H1 (cell line): ENCODE measurements around the gene CACNB1. TPM values are rescaled to one million over a fixed set of nuclear protein-coding genes. Genes with fewer than 3 reads are reported as not detected.

Experiments used
- CTCF ChIA-PET: fragments of 300-600 bp; sonication (Branson Sonifier 250); formaldehyde crosslinking; loops from one replicate; lab custom pipeline; 2021; ENCODE audit not compliant: partially characterized antibody; lab: Charles Lee
- POLR2A ChIA-PET: fragments of 300-600 bp; sonication (Branson Sonifier 250); formaldehyde crosslinking; loops from one replicate; lab custom pipeline; 2021; ENCODE audit warnings: inconsistent platforms; ENCODE audit not compliant: partially characterized antibody; lab: Charles Lee
- DNase-seq, 2 experiments: peaks; one replicate each; pipeline versions ENCODE4 v3.0.0 to v3.0.0-alpha.2; 2010 to 2022; ENCODE audit warnings: low spot score in 2 of 2, low read depth in 1 of 2, mixed read lengths in 1 of 2
- FAIRE-seq: peaks from 2 replicates; lab custom pipeline; 2011; peaks lifted over from hg19 to GRCh38; lab: Jason Lieb, UNC
- H2AFZ ChIP-seq: 2 replicates; pipeline ENCODE4 v1.8.1; 2012; ENCODE audit warnings: low read length, inconsistent platforms
- H2AK5ac ChIP-seq: 2 replicates; pipeline ENCODE4 v1.6.1; 2013; ENCODE audit warnings: low read depth, low read length
- H2BK120ac ChIP-seq: replicated peaks from 2 replicates; pipeline ENCODE3; 2013; ENCODE audit warnings: low read depth, low read length, inconsistent platforms
- H2BK12ac ChIP-seq: 2 replicates; pipeline ENCODE4 v1.6.1; 2013; ENCODE audit warnings: low read depth, low read length
- H2BK15ac ChIP-seq: 2 replicates; pipeline ENCODE4 v1.6.1; 2013; ENCODE audit warnings: low read length
- H2BK20ac ChIP-seq: 2 replicates; pipeline ENCODE4 v1.6.1; 2013; ENCODE audit warnings: low read length
- H2BK5ac ChIP-seq: 2 replicates; pipeline ENCODE4 v1.6.1; 2013; ENCODE audit warnings: low read depth, low read length
- H3K14ac ChIP-seq: 2 replicates; pipeline ENCODE4 v1.6.1; 2013; ENCODE audit warnings: inconsistent platforms; ENCODE audit not compliant: insufficient read length
- H3K18ac ChIP-seq: 2 replicates; pipeline ENCODE4 v1.6.1; 2013; ENCODE audit warnings: low read length; ENCODE audit errors: extremely low read depth
- H3K23ac ChIP-seq: 2 replicates; pipeline ENCODE4 v1.6.1; 2013; ENCODE audit warnings: inconsistent platforms; ENCODE audit not compliant: insufficient read length
- H3K23me2 ChIP-seq: 2 replicates; pipeline ENCODE4 v1.6.1; 2013; ENCODE audit warnings: low read depth, low read length
- H3K27ac ChIP-seq: 2 replicates; pipeline ENCODE4 v1.6.1; 2011; ENCODE audit warnings: low read depth, low read length, inconsistent platforms
- H3K27me3 ChIP-seq, 4 experiments: replicated peaks in 1 of 4; 1 replicate in 1 of 4; 2 replicates in 3 of 4; pipeline versions ENCODE4 v1.6.1 to v1.8.1; 2011 to 2013; ENCODE audit warnings: low read length in 3 of 4, mild to moderate bottlenecking in 3 of 4, inconsistent platforms in 2 of 4, mixed read lengths in 2 of 4, moderate library complexity in 1 of 4; ENCODE audit not compliant: control insufficient read depth in 3 of 4, insufficient read depth in 3 of 4; ENCODE audit errors: extremely low read depth in 1 of 4
- H3K36me3 ChIP-seq, 4 experiments: 2 replicates each; pipeline versions ENCODE4 v1.6.1 to v1.8.1; 2011 to 2013; ENCODE audit warnings: mild to moderate bottlenecking in 4 of 4, low read length in 3 of 4, moderate library complexity in 2 of 4, control low read depth in 1 of 4, inconsistent platforms in 1 of 4; ENCODE audit not compliant: insufficient read depth in 4 of 4, control insufficient read depth in 2 of 4
- H3K4ac ChIP-seq: replicated peaks from 2 replicates; pipeline ENCODE3; 2013; ENCODE audit warnings: low read length, low read depth, mixed read lengths, inconsistent platforms; ENCODE audit not compliant: insufficient read length
- H3K4me1 ChIP-seq, 4 experiments: replicated peaks in 1 of 4; 1 replicate in 1 of 4; 2 replicates in 3 of 4; pipeline versions ENCODE4 v1.6.1 to v1.8.1; 2011 to 2013; ENCODE audit warnings: low read length in 3 of 4, inconsistent platforms in 2 of 4, mixed read lengths in 1 of 4; ENCODE audit not compliant: insufficient read depth in 4 of 4, control insufficient read depth in 3 of 4
- H3K4me2 ChIP-seq, 2 experiments: 2 replicates each; pipeline versions ENCODE4 v1.6.1 to v1.8.1; 2011 to 2013; ENCODE audit warnings: low read depth in 2 of 2, low read length in 2 of 2, control low read depth in 1 of 2, inconsistent platforms in 1 of 2, mild to moderate bottlenecking in 1 of 2; ENCODE audit not compliant: insufficient read depth in 1 of 2
- H3K4me3 ChIP-seq, 4 experiments: fragments of 200-600, 300-600 bp in 1 of 4; sonication (generic), shearing (Covaris generic), sonication (Bioruptor Twin) in 1 of 4; 2 replicates each; pipeline versions ENCODE4 v1.5.1 to v1.8.1; 2011 to 2016; ENCODE audit warnings: low read length in 4 of 4, low read depth in 3 of 4, control low read depth in 2 of 4, inconsistent platforms in 2 of 4, mild to moderate bottlenecking in 2 of 4, mixed read lengths in 1 of 4, moderate library complexity in 1 of 4; ENCODE audit not compliant: insufficient read depth in 2 of 4; ENCODE audit errors: extremely low read depth in 1 of 4
- H3K56ac ChIP-seq: replicated peaks from 2 replicates; pipeline ENCODE3; 2013; ENCODE audit warnings: low read depth, mild to moderate bottlenecking, mixed read lengths, low read length, inconsistent platforms; ENCODE audit not compliant: insufficient read length
- H3K79me1 ChIP-seq: 2 replicates; pipeline ENCODE4 v1.6.1; 2013; ENCODE audit warnings: low read depth, low read length, control low read depth
- H3K79me2 ChIP-seq, 2 experiments: 2 replicates each; pipeline versions ENCODE4 v1.6.1 to v1.8.1; 2012 to 2013; ENCODE audit warnings: low read length in 2 of 2, mild to moderate bottlenecking in 2 of 2, inconsistent platforms in 1 of 2; ENCODE audit not compliant: insufficient read depth in 2 of 2, control insufficient read depth in 1 of 2
- H3K9ac ChIP-seq, 4 experiments: replicated peaks in 1 of 4; 1 replicate in 1 of 4; 2 replicates in 3 of 4; pipeline versions ENCODE4 v1.6.1 to v1.8.1; 2011 to 2013; ENCODE audit warnings: low read depth in 3 of 4, low read length in 3 of 4, control low read depth in 2 of 4, mild to moderate bottlenecking in 2 of 4, moderate library complexity in 2 of 4, inconsistent platforms in 1 of 4; ENCODE audit errors: extremely low read depth in 1 of 4
- H3K9me3 ChIP-seq, 2 experiments: 2 replicates each; pipeline versions ENCODE4 v1.6.1 to v1.8.1; 2012 to 2013; ENCODE audit warnings: mild to moderate bottlenecking in 2 of 2, moderate library complexity in 2 of 2, control low read depth in 1 of 2, inconsistent platforms in 1 of 2, low read depth in 1 of 2, low read length in 1 of 2, mixed read lengths in 1 of 2; ENCODE audit not compliant: insufficient read depth in 2 of 2
- H4K20me1 ChIP-seq, 2 experiments: replicated peaks in 1 of 2; 2 replicates each; pipeline versions ENCODE3 to v1.8.1; 2011 to 2013; ENCODE audit warnings: inconsistent platforms in 2 of 2, low read length in 2 of 2, mild to moderate bottlenecking in 1 of 2; ENCODE audit not compliant: insufficient read depth in 2 of 2, control insufficient read depth in 1 of 2
- H4K5ac ChIP-seq: 2 replicates; pipeline ENCODE4 v1.6.1; 2013; ENCODE audit warnings: low read length, low read depth, mixed read lengths, inconsistent platforms; ENCODE audit not compliant: insufficient read length
- H4K8ac ChIP-seq: 2 replicates; pipeline ENCODE4 v1.8.0; 2013; ENCODE audit warnings: mild to moderate bottlenecking, moderate library complexity, low read length, inconsistent platforms; ENCODE audit not compliant: insufficient read depth; ENCODE audit errors: extremely low read depth
- H4K91ac ChIP-seq: replicated peaks from 2 replicates; pipeline ENCODE3; 2013; ENCODE audit warnings: low read length, mixed read lengths, inconsistent platforms; ENCODE audit not compliant: insufficient read length
- ASH2L ChIP-seq: fragments of 200-600, 300-600 bp; sonication (generic); IDR thresholded peaks from one replicate; pipeline ENCODE4 v1.7.1; 2017; ENCODE audit warnings: low read length
- ATF2 ChIP-seq: IDR thresholded peaks from 2 replicates; pipeline ENCODE4 v1.6.1; 2012; ENCODE audit warnings: low read length, inconsistent platforms
- CBX8 ChIP-seq: fragments of 300-800, 300-1000 bp; sonication (generic); IDR thresholded peaks from 2 replicates; pipeline ENCODE4 v1.7.1; 2016; ENCODE audit warnings: low read depth, low read length, borderline replicate concordance
- HDAC2 ChIP-seq, 2 experiments: fragments of 300-600 bp in 1 of 2; sonication (generic) in 1 of 2; IDR thresholded peaks; 2 replicates each; pipeline ENCODE4 v1.6.1; 2011 to 2012; ENCODE audit warnings: low read depth in 2 of 2, low read length in 2 of 2, mild to moderate bottlenecking in 2 of 2, moderate library complexity in 2 of 2, borderline replicate concordance in 1 of 2, inconsistent platforms in 1 of 2
- RFX5 ChIP-seq: IDR thresholded peaks from 2 replicates; pipeline ENCODE4 v1.6.1; 2011; ENCODE audit warnings: low read depth, low read length, improper control_type of control experiment, borderline replicate concordance
- WGBS, 2 experiments: shearing (Covaris generic) in 1 of 2; methylation state at CpG; one replicate each; pipeline versions ENCODE4 v1.1.6 to v1.1.7; 2013 to 2015; ENCODE audit warnings: low lambda C conversion rate in 2 of 2, mixed read lengths in 2 of 2, inconsistent platforms in 1 of 2, low coverage in 1 of 2, missing lambda C conversion rate in 1 of 2; ENCODE audit not compliant: insufficient replicate concordance in 2 of 2, insufficient coverage in 1 of 2, insufficient read length in 1 of 2; ENCODE audit errors: extremely low coverage in 1 of 2, missing lambda C conversion rate in 1 of 2; 5-methylcytosine and 5-hydroxymethylcytosine counted together
- polyA plus RNA-seq, 7 experiments: library from polyadenylated mRNA; depleted of rRNA in 3 of 7; stranded (reverse) in 5 of 7; unstranded in 2 of 7; fragments of >200 nt in 5 of 7; fragments of 200-250 nt in 2 of 7; gene quantifications; 1 replicate in 5 of 7; 2 replicates in 1 of 7; 4 replicates in 1 of 7; pipeline versions ENCODE4 v1.2.1 to v1.2.3, GENCODE V29; 2011 to 2013; ENCODE audit warnings: missing spikeins in 2 of 7, mixed read lengths in 2 of 7
- total RNA-seq: library from RNA; stranded (reverse); fragmentation: NEBNext Ultra II Directional; extraction: Animal tissue kit (Norgen Biotek cat#: 25700); gene quantifications from 2 replicates; pipeline ENCODE4 v1.2.1, GENCODE V29; 2021

Gene CACNB1
- total and polyA plus RNA-seq, 2 of the 8 experiments (the other 6 are each of a cell fraction or from before 2014, with no cell fraction given): 7.2 to 17.8 TPM

GRCh38 chr17:39193346-39193745 is 4.1 kb downstream of the CACNB1 start:
- peaks cover 19% of the 10 kb centered on the region for H3K79me1 ChIP-seq
- no peak overlapping the region for H2AFZ ChIP-seq
- H4K91ac ChIP-seq: no peak overlapping the region
- DNase-seq (no peak), FAIRE-seq (no peak)
- no peak overlapping the region for H3K14ac ChIP-seq
- POLR2A ChIA-PET: interaction anchor here (1.1 to 5.9 kb wide), 2 partner anchors 12 to 51 kb away, joined by 3 to 51 read pairs; no protein-coding TSS in a partner anchor
- no peak overlapping the region for H3K4ac ChIP-seq
- H2AK5ac ChIP-seq: peak overlapping the region; percentile 60; the same call in 1 of the 2 replicates
- H3K56ac ChIP-seq: no peak overlapping the region
- H3K79me2 ChIP-seq: peaks cover 0 to 34% of the 10 kb centered on the region in 2 experiments; a peak in 1 of 4 replicates
- H3K9ac ChIP-seq: no peak overlapping the region
- WGBS, 2 experiments: 90% methylated on average over 7 of the region's 10 CpGs; no CpG with 5 or more reads in 1 of the 2 experiments
- H2BK12ac ChIP-seq: 0 out of 2 replicates have a peak overlapping the region, but pooled peaks have one; percentile 87
- no peak overlapping the region for H3K27ac ChIP-seq
- no peak overlapping the region for H3K4me2 ChIP-seq
- H2BK15ac ChIP-seq: no peak overlapping the region
- H3K9me3 ChIP-seq: no peaks in the 10 kb centered on the region
- H3K23me2 ChIP-seq: peaks cover 6% of the 10 kb centered on the region; the same call in 1 of the 2 replicates
- no peaks in the 10 kb centered on the region for H3K27me3 ChIP-seq
- no peak overlapping the region for H4K5ac ChIP-seq
- H4K20me1 ChIP-seq: peaks cover 2 to 27% of the 10 kb centered on the region in 2 experiments
- H3K23ac ChIP-seq: no peak overlapping the region
- H3K18ac ChIP-seq: no peak overlapping the region
- peaks cover 3 to 27% (median 22%) of the 10 kb centered on the region in 4 experiments for H3K4me1 ChIP-seq
- peak overlapping the region; percentile 80 for H2BK5ac ChIP-seq
- CTCF ChIA-PET: interaction anchor here (1.0 to 3.8 kb wide), 8 partner anchors 22 to 330 kb away, joined by 3 to 22 read pairs (median 4); no protein-coding TSS in a partner anchor
- no peak for TF ChIP-seq ATF2
- no peak for TF ChIP-seq ASH2L
- no peak for TF ChIP-seq CBX8
- TF ChIP-seq HDAC2 (IDR thresholded peaks at IDR 0.05; ENCODE audit: borderline replicate concordance in 1 of 2, low read depth in 2 of 2, low read length in 2 of 2): no peak
- TF ChIP-seq RFX5: no peak
- H2BK20ac ChIP-seq: no peak overlapping the region
- no peak overlapping the region for H2BK120ac ChIP-seq
- peak overlapping the region; percentile 23; the same call in 1 of the 2 replicates for H4K8ac ChIP-seq
- no peak overlapping the region; a peak in 1 of 8 replicates for H3K4me3 ChIP-seq
- H3K36me3 ChIP-seq: peaks cover 5 to 38% (median 20%) of the 10 kb centered on the region in 4 experiments; a peak in 7 of 8 replicates
